HG02973 (cell line): ENCODE measurements around the gene VGF.
"Not testable (repeated sequence)": the region's sequence is repeated elsewhere in the genome, so short reads cannot be mapped to it uniquely, and the experiment has no call there.

Source experiments
- ATAC-seq: cut with Tn5 transposase; IDR thresholded peaks from one replicate; pipeline ENCODE4 v1.9.1; 2021; ENCODE audit warnings: moderate library complexity; ENCODE audit not compliant: unreplicated experiment

The VGF gene

DNA sequence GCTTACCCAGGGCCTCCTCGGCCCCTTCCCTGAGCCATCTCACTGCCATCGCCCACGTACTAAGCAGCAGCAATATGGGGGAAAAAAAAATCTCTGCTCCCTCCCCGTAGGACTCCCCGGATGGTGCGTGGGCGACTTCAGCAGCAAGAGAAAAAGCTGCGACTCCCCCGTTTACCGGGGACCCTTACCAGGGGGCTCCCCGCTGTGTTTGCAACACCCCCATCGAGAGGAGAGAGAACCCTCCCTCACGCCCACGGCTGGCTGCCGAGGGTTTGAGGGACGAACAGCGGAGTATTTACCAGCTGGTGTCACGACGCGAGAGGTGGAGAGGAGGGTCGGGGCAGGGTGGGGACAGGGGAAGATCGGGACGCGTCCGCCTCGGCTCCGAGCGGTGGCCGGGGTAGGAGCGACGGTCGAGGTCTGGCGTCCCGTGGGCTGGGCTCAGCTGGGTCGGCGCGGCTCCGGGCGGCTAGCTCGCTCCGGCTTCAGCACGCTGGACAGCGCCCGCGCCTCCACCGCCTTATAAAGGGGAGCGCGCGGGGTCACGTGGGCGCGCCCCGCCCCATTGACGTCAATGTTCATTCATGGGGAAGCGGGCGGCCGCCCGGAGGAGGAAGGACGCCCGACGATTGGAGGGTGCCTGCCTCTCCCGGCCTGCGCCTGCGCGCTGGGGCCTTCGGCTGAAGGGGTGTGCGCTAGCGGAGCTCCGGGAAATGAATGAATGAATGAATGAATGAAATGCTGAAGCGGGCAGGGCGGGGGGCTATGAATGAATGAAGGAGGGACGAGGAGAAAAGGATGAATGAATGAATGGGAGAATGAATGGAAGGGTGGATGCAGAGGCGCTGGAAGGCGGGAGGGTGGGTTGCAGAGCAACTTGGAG lies at the start of gene VGF:
Gene VGF (minus strand): TSS at position 495 of the 883 bp plus-strand sequence. CDS start 726 bp downstream, outside the sequence.
- ATAC-seq: peak; percentile 59

DNA sequence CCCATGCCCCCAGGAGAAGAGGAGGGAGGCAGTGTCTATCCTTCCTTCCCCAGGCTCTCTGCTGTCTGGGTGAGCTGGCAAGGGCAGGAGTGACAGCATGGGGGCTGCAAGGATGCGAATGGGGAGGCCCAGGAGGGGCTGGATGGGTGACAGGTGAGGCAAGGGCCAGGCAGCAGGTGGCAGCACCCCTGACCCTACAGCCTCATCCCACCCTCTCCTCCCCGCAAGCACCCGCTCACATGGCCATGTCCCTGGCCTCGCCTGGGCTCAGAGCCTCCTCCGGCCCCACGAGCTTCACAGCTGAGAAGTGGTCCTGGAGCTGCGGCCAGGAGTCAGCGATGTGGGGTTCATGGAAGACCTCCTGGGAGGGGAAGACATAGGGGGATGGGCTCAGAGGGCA lies 46.6 kb upstream of the VGF start:
- ATAC-seq: no peak

DNA sequence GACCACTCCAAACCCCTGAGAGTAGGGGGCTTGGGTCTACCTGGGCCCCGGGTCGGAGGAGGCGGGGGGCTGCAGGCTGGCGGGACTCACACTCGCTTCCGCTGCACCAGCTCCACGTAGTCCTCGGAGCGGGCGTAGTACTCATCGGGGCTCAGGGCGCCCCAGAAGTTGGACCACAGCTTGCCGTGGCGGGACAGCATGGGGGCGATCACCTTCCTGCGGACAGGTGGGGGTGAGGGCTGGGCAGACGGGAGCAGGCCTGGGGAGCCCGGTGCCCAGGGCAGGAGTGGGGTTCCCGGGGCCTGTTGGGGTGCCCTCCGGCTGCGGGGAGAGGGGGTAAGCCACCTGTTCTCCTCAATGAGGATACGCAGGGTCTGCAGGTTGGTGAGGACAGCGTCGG lies 46.1 kb upstream of the VGF start:
- no peak for ATAC-seq

DNA sequence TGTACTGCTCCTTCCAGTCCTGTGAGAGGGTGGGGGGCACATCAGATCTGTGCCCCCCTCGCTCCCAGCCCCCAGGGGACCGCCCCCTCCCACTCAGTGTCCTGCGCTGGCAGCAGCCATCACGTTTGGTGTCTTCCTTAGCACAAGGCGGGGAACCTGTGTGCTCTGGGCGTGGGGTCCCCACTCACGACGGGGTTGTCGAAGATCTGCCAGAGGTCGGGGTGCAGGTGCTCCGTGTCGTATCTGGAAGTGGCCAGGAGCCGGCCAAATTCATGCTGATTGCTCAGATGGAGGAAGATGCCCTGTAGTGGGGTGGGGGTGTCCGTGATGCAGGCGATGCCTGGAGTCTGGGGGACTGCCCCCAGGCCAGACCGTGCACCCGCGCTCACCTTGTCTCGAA lies 44.8 kb upstream of the VGF start:
- ATAC-seq: no peak

GRCh38 chr7:101208794-101209193 lies 43.4 kb upstream of the VGF start:
- ATAC-seq: no peak

DNA sequence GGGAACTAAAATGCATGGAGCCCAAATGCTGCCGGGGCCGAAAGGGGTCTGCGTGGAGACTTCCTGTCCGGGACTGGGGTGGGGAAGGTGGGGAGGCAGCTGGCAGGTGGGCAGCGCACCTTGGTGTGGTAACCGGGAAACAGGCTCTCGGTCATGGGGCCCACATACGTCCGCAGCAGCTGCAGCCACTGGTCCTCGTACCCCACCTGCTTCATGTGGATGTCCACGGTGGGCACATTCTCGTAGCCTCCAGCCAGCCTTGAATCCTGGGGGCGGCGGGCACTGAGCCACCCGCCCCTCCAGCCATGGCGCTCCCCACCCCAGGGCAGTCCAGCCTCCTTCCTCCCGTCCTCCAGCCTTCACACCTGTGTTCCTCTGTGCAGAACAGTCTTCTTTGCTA lies 42.1 kb upstream of the VGF start:
- no peak for ATAC-seq

- no peak for ATAC-seq
Measured at GRCh38 chr7:101206665-101207042, 41.3 kb upstream of the VGF start.

- ATAC-seq: no peak
Measured at GRCh38 chr7:101205901-101206664, 40.7 kb upstream of the VGF start.

GRCh38 chr7:101203740-101204738 lies 38.7 kb upstream of the VGF start:
- ATAC-seq: not testable (repeated sequence)

GRCh38 chr7:101202603-101202918 lies 37.2 kb upstream of the VGF start:
- no peak for ATAC-seq

DNA sequence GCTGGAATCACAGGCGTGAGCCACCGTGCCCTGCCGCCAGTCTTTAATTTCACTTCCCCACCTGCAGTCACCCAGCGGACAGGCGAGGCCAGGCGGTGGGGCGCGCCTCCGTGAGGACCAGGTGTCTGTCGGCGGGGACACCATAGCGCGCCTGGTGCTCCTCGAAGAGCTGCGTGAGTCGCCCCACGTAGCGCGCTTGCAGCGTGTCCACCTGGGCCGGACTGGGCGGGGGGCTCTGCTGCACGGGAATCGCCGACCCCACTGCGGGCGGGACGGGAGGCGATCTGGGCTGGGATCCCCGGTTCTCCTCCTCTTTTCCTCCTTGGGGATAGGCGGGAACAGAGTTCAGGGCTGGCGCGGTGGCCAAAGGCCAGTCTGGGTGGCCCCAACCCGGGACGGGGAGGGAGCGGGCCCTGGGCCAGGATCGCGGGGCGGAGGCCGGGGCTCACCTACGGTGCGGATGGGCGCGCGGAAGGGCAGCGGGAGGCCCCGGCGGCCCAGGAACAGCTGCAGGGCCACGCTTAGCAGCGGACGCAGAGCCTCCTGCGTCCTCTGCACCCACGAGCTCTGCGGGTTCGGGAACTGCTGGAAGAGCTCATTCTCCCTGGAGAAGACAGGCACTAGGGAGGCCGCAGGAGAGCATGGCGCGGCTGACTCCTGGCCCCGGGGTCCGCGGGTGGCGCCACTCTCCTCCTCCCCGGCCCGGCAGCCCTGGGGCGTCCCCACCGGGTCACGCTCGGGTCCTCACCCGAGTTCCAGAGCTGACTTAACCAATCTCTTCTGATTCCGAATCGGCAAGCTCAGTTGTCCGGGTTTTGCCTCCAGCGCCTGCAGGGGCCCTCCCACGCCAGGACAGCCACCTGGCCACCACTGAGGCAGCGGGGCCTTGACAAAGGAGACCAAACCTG lies 36.6 kb upstream of the VGF start:
- no peak for ATAC-seq

GRCh38 chr7:101200862-101201599 lies 35.7 kb upstream of the VGF start, which contains the start of gene MOGAT3:
Gene MOGAT3 (minus strand): TSS chr7:101201036. CDS start chr7:101200854, 182 bp downstream.
- no peak for ATAC-seq

GRCh38 chr7:101200504-101200861 lies 35.1 kb upstream of the VGF start:
- no peak for ATAC-seq

- ATAC-seq: not testable (repeated sequence)
Measured at GRCh38 chr7:101199522-101199921, 34.2 kb upstream of the VGF start.

DNA sequence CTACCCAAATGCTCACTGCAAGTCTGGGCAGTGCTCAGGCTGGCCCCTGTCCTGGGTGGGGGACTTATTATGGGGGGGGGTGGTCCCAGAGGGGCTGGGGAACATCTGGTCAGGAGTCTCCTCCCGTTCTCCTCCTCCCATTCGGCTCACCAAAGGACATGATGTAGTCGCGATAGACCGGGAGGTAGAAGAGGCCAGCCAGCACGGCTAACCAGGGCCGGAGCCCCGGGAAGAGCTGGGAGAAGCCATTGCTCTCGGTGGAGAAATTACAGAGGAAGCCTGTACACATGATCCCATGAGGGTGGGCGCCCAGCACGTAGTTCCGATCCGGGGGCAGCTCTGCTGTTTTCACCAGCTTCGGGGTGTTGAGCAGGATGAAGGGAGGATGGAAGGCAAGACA lies 33.1 kb upstream of the VGF start:
- no peak for ATAC-seq

- no peak for ATAC-seq
Measured at GRCh38 chr7:101197991-101198390, 32.6 kb upstream of the VGF start.

- ATAC-seq: no peak
Measured at GRCh38 chr7:101195884-101196283, 30.5 kb upstream of the VGF start.

DNA sequence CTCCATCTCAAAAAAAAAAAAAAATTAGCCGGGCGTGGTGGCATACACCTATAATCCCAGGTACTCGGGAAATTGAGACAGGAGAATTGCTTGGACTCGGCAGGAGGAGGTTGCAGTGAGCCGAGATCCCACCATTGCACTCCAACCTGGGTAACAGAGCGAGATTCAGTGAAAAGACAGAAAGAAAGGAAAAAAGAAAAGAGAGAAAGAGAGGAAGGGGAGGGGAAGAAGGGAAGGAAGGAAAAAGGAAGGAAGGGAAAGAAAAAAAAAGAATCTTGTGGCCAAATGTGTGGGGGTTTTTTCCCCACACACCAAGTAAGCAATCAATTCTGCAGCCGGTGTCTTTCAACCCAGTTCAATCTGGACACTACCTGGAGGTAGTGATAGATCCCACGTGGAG lies 23.7 kb upstream of the VGF start:
- no peak for ATAC-seq

DNA sequence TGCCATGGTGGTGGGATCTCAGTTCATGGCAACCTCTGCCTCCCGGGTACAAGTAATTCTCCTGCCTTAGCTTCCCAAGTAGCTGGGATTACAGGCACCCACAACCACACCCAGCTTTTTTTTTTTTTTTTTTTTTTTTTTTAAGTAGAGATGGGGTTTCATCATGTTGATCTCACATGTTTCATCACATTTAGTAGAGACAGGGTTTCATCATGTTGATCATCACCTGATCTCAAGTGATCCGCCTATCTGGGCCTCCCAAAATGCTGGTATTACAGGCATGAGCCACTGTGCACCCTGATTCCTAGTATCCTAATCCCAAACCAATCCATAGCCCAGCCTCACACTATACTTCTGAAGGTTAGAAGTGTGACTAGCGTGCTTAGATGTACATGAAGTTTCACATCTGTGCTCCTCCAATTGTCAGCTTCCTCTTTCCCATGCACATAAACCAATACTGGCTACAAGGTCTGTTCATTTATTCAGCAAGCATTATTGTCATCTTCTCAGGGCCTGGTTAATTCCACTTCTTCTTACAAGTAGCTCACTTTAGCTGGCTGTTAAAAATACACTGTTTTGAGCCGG lies 21.6 kb upstream of the VGF start:
- ATAC-seq: no peak
